Caco-2 (cell line): ENCODE data around the gene CDCA7L. TPM values are rescaled to one million over a fixed set of nuclear protein-coding genes. Genes with fewer than 3 reads are reported as not detected.

ENCODE experiments used
- BruUV-seq: library from RNA; stranded (reverse); fragments of 400-500 nt; replicated peaks from 2 replicates; lab custom pipeline; 2021; lab: Mats Ljungman, UMichigan
- CTCF ChIA-PET: fragments of 300-600 bp; sonication (Branson Sonifier 250); formaldehyde crosslinking; loops from one replicate; lab custom pipeline; 2022; ENCODE audit warnings: antibody characterized with exemption; lab: Charles Lee
- POLR2A ChIA-PET: fragments of 300-600 bp; sonication (Branson Sonifier 250); formaldehyde crosslinking; loops from one replicate; lab custom pipeline; 2022; ENCODE audit warnings: antibody characterized with exemption; lab: Charles Lee
- DNase-seq, 2 experiments: peaks; one replicate each; pipeline versions ENCODE4 v3.0.0 to v3.0.0-alpha.2; 2020 to 2022
- H3K27me3 ChIP-seq: replicated peaks from 2 replicates; pipeline ENCODE4 v1.6.0; 2011; ENCODE audit warnings: low read length; ENCODE audit not compliant: control insufficient read depth, insufficient read depth
- H3K36me3 ChIP-seq: 2 replicates; pipeline ENCODE4 v1.5.1; 2011; ENCODE audit warnings: low read length; ENCODE audit not compliant: control insufficient read depth, insufficient read depth
- H3K4me1 ChIP-seq: fragments of 250-450 bp; sonication (Bioruptor Pico); 2 replicates; pipeline ENCODE4 v1.5.1; 2020; ENCODE audit warnings: mild to moderate bottlenecking
- H3K4me3 ChIP-seq: 2 replicates; pipeline ENCODE4 v1.5.1; 2011; ENCODE audit warnings: low read depth, mild to moderate bottlenecking, control low read depth, low read length
- H3K9me3 ChIP-seq: fragments of 250-450 bp; sonication (Bioruptor Pico); 2 replicates; pipeline ENCODE4 v1.5.1; 2020; ENCODE audit warnings: mild to moderate bottlenecking, moderate library complexity
- H3K27ac Mint-ChIP-seq: one replicate; pipeline ENCODE4 v1.8.0; 2022; ENCODE audit warnings: mixed read lengths; ENCODE audit not compliant: unreplicated experiment
- H3K27me3 Mint-ChIP-seq: one replicate; pipeline ENCODE4 v1.8.0; 2022; ENCODE audit warnings: mixed read lengths; ENCODE audit not compliant: insufficient read depth, unreplicated experiment
- H3K36me3 Mint-ChIP-seq: one replicate; pipeline ENCODE4 v1.8.0; 2022; ENCODE audit warnings: mild to moderate bottlenecking, mixed read lengths; ENCODE audit not compliant: insufficient read depth, unreplicated experiment
- H3K4me1 Mint-ChIP-seq: one replicate; pipeline ENCODE4 v1.8.0; 2022; ENCODE audit warnings: low read depth, mixed read lengths; ENCODE audit not compliant: unreplicated experiment
- H3K4me3 Mint-ChIP-seq: one replicate; pipeline ENCODE4 v1.8.0; 2022; ENCODE audit warnings: mild to moderate bottlenecking, moderate library complexity, mixed read lengths; ENCODE audit not compliant: unreplicated experiment
- H3K9me3 Mint-ChIP-seq: one replicate; pipeline ENCODE4 v1.8.0; 2022; ENCODE audit warnings: mixed read lengths; ENCODE audit not compliant: unreplicated experiment
- intact Hi-C: fragments of 100-400 bp; cut with micrococcal nuclease; formaldehyde crosslinking; loops from one replicate; pipeline ENCODE4 v1.10.0; 2022; ENCODE audit not compliant: unreplicated experiment
- total RNA-seq: library from RNA; stranded (reverse); gene quantifications from 2 replicates; pipeline ENCODE4 v1.2.3, GENCODE V29; 2022
- TF ChIP-seq, protein P1 (sequence below), 2 experiments: fragments of 200-600 bp in 1 of 2; IDR thresholded peaks; 1 replicate in 1 of 2; 2 replicates in 1 of 2; pipeline versions ENCODE4 v1.5.1 to v1.8.0; 2011 to 2022; ENCODE audit warnings: antibody characterized with exemption in 1 of 2, control low read depth in 1 of 2, inconsistent platforms in 1 of 2, low read depth in 1 of 2, low read length in 1 of 2, mild to moderate bottlenecking in 1 of 2, moderate library complexity in 1 of 2; ENCODE audit not compliant: insufficient read depth in 1 of 2, severe bottlenecking in 1 of 2, unreplicated experiment in 1 of 2

The CDCA7L gene
- total RNA-seq, 1 experiment from 2014 or later = 19.1 TPM

DNA sequence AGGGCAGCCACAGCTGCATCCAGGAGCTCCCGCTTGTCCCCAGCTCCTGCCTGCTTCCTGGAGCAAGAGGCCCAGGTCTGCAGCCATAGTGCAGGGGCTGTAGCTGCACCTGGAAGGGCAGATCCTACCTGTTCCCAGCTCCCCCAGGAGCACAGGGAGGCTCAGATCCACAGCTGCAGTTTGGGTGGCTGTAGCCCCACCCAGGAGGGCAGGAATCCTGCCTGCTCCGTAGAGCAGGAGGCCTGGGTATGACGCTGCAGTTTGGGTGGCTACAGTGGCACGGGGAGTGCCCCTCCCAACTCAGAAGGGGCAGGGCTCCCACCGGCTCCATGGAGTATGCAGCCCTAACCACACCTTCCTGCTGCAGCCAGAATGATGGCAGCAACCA, 26.7 kb upstream of the CDCA7L start:
- Mint-ChIP-seq H3K27me3 (peaks cover 14% of the 10 kb centered on the region), H3K36me3 (no peaks in the 10 kb centered on the region), H3K4me3 (no peak overlapping the region), H3K9me3 (no peaks in the 10 kb centered on the region), H3K4me1 (no peaks in the 10 kb centered on the region), H3K27ac (no peak overlapping the region)
- TF ChIP-seq, protein P1, sequence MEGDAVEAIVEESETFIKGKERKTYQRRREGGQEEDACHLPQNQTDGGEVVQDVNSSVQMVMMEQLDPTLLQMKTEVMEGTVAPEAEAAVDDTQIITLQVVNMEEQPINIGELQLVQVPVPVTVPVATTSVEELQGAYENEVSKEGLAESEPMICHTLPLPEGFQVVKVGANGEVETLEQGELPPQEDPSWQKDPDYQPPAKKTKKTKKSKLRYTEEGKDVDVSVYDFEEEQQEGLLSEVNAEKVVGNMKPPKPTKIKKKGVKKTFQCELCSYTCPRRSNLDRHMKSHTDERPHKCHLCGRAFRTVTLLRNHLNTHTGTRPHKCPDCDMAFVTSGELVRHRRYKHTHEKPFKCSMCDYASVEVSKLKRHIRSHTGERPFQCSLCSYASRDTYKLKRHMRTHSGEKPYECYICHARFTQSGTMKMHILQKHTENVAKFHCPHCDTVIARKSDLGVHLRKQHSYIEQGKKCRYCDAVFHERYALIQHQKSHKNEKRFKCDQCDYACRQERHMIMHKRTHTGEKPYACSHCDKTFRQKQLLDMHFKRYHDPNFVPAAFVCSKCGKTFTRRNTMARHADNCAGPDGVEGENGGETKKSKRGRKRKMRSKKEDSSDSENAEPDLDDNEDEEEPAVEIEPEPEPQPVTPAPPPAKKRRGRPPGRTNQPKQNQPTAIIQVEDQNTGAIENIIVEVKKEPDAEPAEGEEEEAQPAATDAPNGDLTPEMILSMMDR (IDR thresholded peaks at IDR 0.05; ENCODE audit: insufficient read depth in 1 of 2, low read depth in 1 of 2, low read length in 1 of 2, severe bottlenecking in 1 of 2, unreplicated experiment in 1 of 2) = no peak
- no peak overlapping the region for H3K4me3 ChIP-seq
- H3K27me3 ChIP-seq = no peaks in the 10 kb centered on the region
- CTCF ChIA-PET = no interaction called here
- H3K4me1 ChIP-seq = no peaks in the 10 kb centered on the region
- H3K9me3 ChIP-seq = no peaks in the 10 kb centered on the region
- no TSS peak for BruUV-seq
- POLR2A ChIA-PET = no interaction called here
- intact Hi-C loops = no loop called here
- no peak for DNase-seq
- no peaks in the 10 kb centered on the region for H3K36me3 ChIP-seq

DNA sequence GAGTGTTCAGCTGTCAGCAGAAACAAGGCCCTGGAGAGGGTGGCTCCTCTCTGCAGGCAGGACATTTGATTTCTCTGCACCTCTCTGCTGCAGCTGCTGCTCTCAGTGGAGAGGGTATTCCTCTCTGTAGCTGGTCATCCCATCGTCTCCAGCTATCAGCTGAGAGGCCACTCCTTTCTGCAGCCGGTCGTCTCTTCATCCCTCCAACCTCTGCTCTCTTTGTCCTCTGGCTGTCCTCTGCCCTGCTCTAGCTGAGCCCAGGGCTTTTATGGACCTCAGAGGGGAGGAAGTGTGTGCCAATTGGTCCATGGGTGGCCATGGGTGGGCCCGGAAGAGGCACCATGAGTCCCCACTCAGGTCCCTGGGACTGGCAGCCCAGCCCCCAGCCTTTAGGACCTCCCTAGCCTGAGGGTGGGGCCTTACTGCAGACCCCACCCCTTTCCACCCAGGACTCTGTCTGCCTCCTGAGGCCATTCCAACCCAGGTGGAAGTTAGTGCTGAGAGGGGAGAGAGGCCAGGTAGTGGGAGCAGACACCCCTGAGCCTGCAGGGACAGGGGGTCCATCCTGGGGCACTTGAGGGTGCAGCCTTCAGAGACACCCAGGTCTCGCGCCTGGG, 26.2 kb upstream of the CDCA7L start:
- Mint-ChIP-seq H3K4me3 (no peak overlapping the region), H3K4me1 (no peaks in the 10 kb centered on the region), H3K27me3 (peaks cover 14% of the 10 kb centered on the region), H3K27ac (no peak overlapping the region), H3K36me3 (no peaks in the 10 kb centered on the region), H3K9me3 (no peaks in the 10 kb centered on the region)
- Histone ChIP-seq H3K9me3 (no peaks in the 10 kb centered on the region), H3K4me1 (no peaks in the 10 kb centered on the region), H3K27me3 (no peaks in the 10 kb centered on the region), H3K4me3 (no peak overlapping the region), H3K36me3 (no peaks in the 10 kb centered on the region)
- ChIA-PET CTCF (no interaction called here), POLR2A (no interaction called here)
- BruUV-seq = no TSS peak
- no peak for DNase-seq
- intact Hi-C loops = no loop called here
- TF ChIP-seq, protein P1 (IDR thresholded peaks at IDR 0.05; ENCODE audit: insufficient read depth in 1 of 2, low read depth in 1 of 2, low read length in 1 of 2, severe bottlenecking in 1 of 2, unreplicated experiment in 1 of 2) = no peak

DNA sequence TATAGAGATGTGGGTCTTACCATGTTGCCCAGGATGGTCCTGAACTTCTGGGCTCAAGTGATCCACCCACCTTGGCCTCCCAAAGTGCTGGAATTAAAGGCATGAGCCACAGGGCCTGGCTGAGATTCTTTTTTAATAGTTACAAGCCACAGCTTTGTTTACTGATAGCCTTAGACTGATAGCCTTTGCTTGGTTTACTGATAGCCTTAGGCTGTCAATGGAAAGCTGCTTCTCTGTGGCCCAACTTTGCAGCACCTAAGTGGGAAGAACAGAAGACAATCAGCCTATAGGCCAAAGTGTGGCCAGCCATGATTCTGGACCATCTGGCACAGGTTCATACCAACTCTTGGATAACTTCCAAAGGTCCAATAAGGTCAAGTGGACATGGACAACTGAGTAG, 24.1 kb upstream of the CDCA7L start:
- H3K36me3 Mint-ChIP-seq = no peaks in the 10 kb centered on the region

More for the DNA sequence above, 24.1 kb upstream of the CDCA7L start:
- H3K4me1 Mint-ChIP-seq = no peaks in the 10 kb centered on the region
- DNase-seq = no peak
- ChIA-PET POLR2A (no interaction called here), CTCF (interaction anchor here (0.6 kb wide), 1 partner anchor 140 kb away, joined by 3 read pairs; no protein-coding TSS in a partner anchor)
- TF ChIP-seq, protein P1 (IDR thresholded peaks at IDR 0.05; ENCODE audit: insufficient read depth in 1 of 2, low read depth in 1 of 2, low read length in 1 of 2, severe bottlenecking in 1 of 2, unreplicated experiment in 1 of 2) = no peak
- no peak overlapping the region for H3K4me3 Mint-ChIP-seq
- intact Hi-C loops = no loop called here
- no peak overlapping the region for H3K27ac Mint-ChIP-seq
- no peaks in the 10 kb centered on the region for H3K9me3 Mint-ChIP-seq
- no TSS peak for BruUV-seq
- peaks cover 8% of the 10 kb centered on the region for H3K27me3 Mint-ChIP-seq
- no peaks in the 10 kb centered on the region for H3K36me3 ChIP-seq
- H3K27me3 ChIP-seq = no peaks in the 10 kb centered on the region
- no peaks in the 10 kb centered on the region for H3K9me3 ChIP-seq
- no peaks in the 10 kb centered on the region for H3K4me1 ChIP-seq
- no peak overlapping the region for H3K4me3 ChIP-seq
